ENCODE data around the gene UNC45A. TPM values are rescaled to one million over a fixed set of nuclear protein-coding genes. Genes with fewer than 3 reads are reported as not detected.
"Not testable (repeated sequence)": the region's sequence is repeated elsewhere in the genome, so short reads cannot be mapped to it uniquely, and the experiment has no call there.

The UNC45A gene
- total RNA-seq, 8 experiments from 2014 or later = 25.8 to 65.6 (median 35.1) TPM

DNA sequence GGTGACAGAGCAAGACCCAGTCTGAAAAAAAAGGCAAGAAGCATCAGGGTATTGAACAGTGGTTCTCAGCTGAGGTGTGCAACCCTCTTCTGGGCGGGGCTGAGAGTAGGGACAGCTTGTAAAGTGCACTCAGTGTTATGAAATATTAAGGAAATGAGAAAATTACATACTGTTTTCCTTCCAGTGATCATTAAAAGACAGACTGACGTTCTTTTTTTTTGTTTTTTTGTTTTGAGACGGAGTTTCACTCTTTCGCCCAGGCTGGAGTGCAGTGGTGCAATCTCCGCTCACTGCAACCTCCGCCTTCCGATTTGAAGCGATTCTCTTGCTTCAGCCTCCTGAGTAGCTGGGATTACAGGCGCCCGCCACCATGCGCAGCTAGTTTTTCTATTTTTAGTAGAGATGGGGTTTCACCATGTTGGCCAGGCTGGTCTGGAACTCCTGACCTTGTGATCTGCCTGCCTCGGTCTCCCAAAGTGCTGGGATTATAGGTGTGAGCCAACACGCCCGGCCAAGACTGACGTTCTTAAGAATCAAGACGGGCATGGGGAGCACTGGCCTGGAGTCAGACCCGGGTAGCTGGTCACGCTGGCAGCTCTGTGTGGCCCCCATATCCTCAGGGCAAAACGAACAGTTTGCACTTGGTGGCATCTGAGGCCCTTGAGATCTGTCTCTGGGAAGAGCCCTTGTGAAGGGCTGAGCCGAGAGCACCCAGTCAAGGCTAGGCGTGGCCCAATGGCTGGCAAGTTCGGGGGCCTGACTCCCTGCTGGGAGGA lies 20.6 kb upstream of the UNC45A start:
- peaks cover 6 to 12% of the 10 kb centered on the region in 2 donors for H3K4me1 ChIP-seq (replicated peaks in 1 of 2)
- in situ Hi-C loops (cut with MboI; ENCODE audit: low pct_unique_long_range_greater_than_20kb in 2 of 9, low sequenced_read_pairs in 9 of 9, unreplicated experiment in 9 of 9) = no loop called here
- no peak for ATAC-seq (replicated peaks in 6 of 8)
- no peak overlapping the region for H3K4me3 ChIP-seq
- WGBS, 10 experiments = 87 to 100% (median 94%) methylated on average over 2 to 13 of the region's 22 CpGs; no CpG with 5 or more reads in 2 of the 10 experiments
- no peak overlapping the region for H3K27ac ChIP-seq

DNA sequence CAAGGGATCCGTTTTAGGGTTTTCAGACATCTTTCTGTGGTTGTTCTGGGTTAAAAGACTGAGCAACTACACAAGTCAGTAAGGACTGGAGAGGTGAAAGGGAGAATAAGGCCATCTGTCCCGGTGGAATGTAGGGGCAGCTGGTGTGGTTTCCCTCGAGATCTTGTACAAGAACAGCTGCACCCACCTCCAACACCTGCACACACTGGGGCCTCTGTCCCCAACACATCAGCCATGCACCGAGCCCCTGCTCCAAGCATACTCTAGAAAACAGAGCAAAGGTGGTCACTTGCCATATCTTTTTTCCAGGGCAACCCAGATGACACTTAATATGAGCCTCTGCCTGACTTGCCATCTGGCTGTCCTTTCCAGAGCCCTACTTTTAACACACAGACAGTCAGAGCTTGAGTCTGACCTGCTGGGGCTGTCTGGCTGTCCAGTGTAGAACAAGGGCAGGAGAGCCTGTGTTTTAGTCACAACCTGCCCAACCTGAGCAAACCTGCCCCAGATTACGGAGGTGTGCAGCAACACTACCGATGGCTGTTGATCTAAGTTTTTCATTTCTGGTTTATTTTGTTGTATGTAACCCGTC lies 19.8 kb upstream of the UNC45A start:
- Histone ChIP-seq H3K27ac (peak overlapping the region in 1 of 2 donors; percentile 62), H3K4me3 (no peak overlapping the region), H3K4me1 (replicated peaks in 1 of 2) (peaks cover 6 to 12% of the 10 kb centered on the region in 2 donors)
- peak in 4 of 8 experiments; percentile 6 to 38 (median 26) for ATAC-seq (replicated peaks in 6 of 8)
- in situ Hi-C loops (cut with MboI; ENCODE audit: low pct_unique_long_range_greater_than_20kb in 2 of 9, low sequenced_read_pairs in 9 of 9, unreplicated experiment in 9 of 9) = no loop called here
- 40 to 90% (median 78%) methylated on average over 1 to 7 of the region's 7 CpGs; no CpG with 5 or more reads in 4 of the 10 experiments for WGBS, 10 experiments

DNA sequence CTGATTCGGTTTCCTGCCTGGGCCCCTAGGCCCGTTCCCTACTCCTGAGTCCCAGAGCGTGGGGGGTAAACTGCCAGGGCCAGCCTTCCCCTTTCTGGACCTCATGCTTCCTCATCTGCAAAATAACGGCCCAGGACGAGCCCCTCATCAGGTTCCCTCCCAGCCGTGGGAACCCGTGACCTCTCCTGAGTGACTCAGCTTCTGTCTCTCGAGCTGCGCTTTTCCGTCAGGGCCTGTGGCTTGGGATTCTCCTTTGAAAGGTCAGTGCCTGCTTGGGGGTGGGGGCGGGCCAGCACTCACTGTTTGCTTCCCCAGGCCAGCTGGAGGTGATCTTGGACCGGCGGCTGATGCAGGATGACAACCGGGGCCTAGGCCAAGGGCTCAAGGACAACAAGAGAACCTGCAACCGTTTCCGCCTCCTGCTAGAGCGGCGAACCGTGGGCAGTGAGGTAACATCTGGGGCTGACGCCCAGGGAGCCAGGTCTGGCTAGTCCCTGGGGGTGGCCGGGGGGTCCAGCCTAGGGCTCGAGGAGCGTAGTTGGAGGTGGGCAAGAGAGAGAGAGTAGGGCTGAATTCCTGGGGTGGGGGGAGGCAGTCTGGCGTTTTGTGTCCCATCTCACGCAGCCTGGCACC lies 19.2 kb upstream of the UNC45A start:
- no peak overlapping the region for H3K4me3 ChIP-seq
- in situ Hi-C loops (cut with MboI; ENCODE audit: low pct_unique_long_range_greater_than_20kb in 2 of 9, low sequenced_read_pairs in 9 of 9, unreplicated experiment in 9 of 9) = no loop called here
- H3K4me1 ChIP-seq (replicated peaks in 1 of 2) = peaks cover 6 to 12% of the 10 kb centered on the region in 2 donors
- peak in 5 of 8 experiments; percentile 56 to 91 (median 82) for ATAC-seq (replicated peaks in 6 of 8)
- peak overlapping the region; percentile 46 to 62 for H3K27ac ChIP-seq
- 20 to 95% (median 73%) methylated on average over 1 to 13 of the region's 25 CpGs; no CpG with 5 or more reads in 3 of the 10 experiments for WGBS, 10 experiments

DNA sequence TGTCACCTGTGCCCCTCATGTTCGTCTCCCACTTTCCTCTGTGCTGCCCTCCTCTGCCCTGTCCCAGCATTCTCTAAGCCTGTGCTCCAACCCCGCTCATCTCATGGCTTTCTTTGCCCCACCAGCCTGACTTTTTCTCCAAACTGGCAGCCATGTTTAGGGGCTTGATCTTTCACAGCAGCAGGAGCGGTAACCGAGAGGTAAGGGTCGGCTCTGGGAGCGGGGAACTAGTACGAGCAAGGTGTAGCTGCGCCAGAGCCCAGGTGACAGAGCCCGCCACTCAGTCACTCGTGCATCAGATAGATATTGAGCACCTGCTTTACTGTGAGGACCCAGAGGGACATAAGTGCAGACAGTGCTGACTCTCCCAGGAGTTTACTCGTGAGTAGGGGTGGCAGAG lies 18.6 kb upstream of the UNC45A start:
- Histone ChIP-seq H3K4me1 (replicated peaks in 1 of 2) (peaks cover 6 to 12% of the 10 kb centered on the region in 2 donors), H3K4me3 (no peak overlapping the region), H3K27ac (no peak overlapping the region)
- in situ Hi-C loops (cut with MboI; ENCODE audit: low pct_unique_long_range_greater_than_20kb in 2 of 9, low sequenced_read_pairs in 9 of 9, unreplicated experiment in 9 of 9) = no loop called here
- WGBS, 10 experiments = 74 to 100% (median 87%) methylated on average over 1 to 7 of the region's 11 CpGs; no CpG with 5 or more reads in 5 of the 10 experiments
- no peak for ATAC-seq (replicated peaks in 6 of 8)

DNA sequence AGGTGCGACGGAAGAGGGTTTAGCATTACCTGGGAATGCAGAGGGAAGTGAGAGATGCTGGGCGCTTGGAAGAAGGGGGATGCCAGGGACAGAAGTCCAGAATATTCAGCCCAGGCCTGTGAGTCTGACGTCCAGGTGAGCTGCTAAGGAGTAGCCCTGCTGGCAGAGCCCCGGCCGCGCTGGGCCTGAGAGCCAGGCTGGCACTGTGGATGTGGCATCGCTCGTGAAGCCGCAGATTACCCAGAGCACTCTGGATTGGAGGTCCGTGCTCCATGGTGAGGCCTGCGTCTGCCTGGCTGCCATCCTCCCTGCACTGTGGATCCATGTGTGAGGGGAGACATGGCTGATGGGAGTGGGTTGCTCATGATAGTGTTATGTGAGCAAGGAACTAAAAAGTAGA lies 17.5 kb upstream of the UNC45A start:
- Histone ChIP-seq H3K27ac (no peak overlapping the region), H3K4me3 (no peak overlapping the region), H3K4me1 (replicated peaks in 1 of 2) (peaks cover 6 to 12% of the 10 kb centered on the region in 2 donors)
- no peak for ATAC-seq (replicated peaks in 6 of 8)
- 93 to 100% (median 100%) methylated on average over 2 to 6 of the region's 12 CpGs; no CpG with 5 or more reads in 6 of the 10 experiments for WGBS, 10 experiments
- in situ Hi-C loops (cut with MboI; ENCODE audit: low pct_unique_long_range_greater_than_20kb in 2 of 9, low sequenced_read_pairs in 9 of 9, unreplicated experiment in 9 of 9) = no loop called here

DNA sequence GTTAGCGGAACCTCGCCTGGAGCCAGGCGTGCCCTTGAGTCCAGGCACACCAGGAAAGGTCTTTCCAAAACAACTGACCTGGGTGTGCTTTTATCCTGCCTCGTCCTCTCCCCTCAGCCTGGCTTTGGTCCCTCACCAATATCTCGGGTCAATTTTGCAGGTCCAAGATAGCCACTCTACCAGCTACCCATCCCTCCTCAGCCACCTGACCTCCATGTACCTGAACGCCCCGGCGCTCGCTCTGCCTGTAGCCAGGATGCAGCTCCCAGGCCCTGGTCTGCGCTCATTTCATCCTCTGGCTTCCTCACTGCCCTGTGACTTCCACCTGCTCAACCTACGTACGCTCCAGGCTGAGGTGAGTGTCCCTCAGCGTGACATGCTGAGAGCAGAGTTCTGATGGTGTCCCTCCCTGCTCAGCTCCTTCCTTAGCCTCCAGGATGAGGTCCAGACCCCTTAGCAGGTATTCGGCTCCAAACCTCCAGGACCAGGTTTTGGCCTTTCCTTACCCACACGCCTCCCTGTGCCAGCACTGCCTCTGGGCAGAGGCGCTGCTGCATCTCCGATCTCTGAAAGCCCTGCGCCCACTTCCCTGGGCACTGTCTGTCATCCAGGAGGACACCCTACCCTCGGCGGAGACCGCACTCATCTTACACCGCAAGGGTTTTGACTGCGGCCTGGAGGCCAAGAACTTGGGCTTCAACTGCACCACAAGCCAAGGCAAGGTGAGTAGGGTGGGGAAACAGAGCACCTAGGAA lies 16.9 kb upstream of the UNC45A start:
- 83 to 100% (median 98%) methylated on average over 1 to 11 of the region's 23 CpGs; no CpG with 5 or more reads in 2 of the 10 experiments for WGBS, 10 experiments
- H3K4me3 ChIP-seq = no peak overlapping the region
- in situ Hi-C loops (cut with MboI; ENCODE audit: low pct_unique_long_range_greater_than_20kb in 2 of 9, low sequenced_read_pairs in 9 of 9, unreplicated experiment in 9 of 9) = no loop called here
- peaks cover 6 to 12% of the 10 kb centered on the region in 2 donors for H3K4me1 ChIP-seq (replicated peaks in 1 of 2)
- H3K27ac ChIP-seq = no peak overlapping the region
- ATAC-seq (replicated peaks in 6 of 8) = no peak

DNA sequence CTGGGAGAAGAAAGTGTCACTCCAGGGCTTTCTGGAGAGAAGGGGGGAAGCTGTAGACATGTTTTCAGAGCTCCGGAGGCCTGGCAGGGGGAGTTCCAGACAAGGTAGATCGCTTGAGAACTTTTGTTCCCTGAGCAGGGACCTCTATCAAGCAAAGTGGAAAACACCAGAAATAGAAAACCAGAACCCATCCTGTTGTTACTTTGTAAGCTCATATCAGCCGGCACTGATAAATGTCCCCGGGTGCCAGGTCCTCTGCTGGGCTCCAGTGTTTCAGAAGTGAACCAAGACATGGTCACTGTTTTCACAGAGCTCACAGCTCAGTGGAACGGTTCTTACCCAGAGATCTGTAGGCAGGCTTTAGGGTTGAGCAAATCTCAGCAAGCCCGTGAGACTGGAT lies 16.2 kb upstream of the UNC45A start:
- in situ Hi-C loops (cut with MboI; ENCODE audit: low pct_unique_long_range_greater_than_20kb in 2 of 9, low sequenced_read_pairs in 9 of 9, unreplicated experiment in 9 of 9) = no loop called here
- H3K27ac ChIP-seq = no peak overlapping the region
- H3K4me3 ChIP-seq = no peak overlapping the region
- ATAC-seq (replicated peaks in 6 of 8) = no peak
- 88 to 100% (median 100%) methylated on average over 1 to 5 of the region's 6 CpGs; no CpG with 5 or more reads in 4 of the 10 experiments for WGBS, 10 experiments
- H3K4me1 ChIP-seq (replicated peaks in 1 of 2) = peaks cover 6 to 12% of the 10 kb centered on the region in 2 donors

DNA sequence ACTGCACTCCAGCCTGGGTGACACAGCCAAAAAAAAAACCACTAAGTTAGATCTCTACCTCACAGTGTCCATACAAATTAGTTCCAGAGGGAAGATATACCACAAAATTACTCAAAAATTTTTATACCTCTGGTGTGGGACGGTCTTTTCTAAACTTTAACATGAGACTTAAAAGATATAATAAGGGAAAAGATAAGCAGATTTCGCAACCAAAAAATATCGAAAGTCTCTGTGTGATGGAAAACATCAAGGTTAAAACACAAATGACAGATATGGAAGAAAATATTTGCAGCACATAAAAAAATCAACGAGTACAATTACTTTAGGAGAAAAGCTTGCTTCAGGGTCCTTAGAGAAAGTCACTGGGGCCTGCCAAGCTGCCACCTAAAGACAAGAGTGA lies 13.2 kb upstream of the UNC45A start:
- no peak for ATAC-seq (replicated peaks in 6 of 8)
- no peak overlapping the region for H3K27ac ChIP-seq
- H3K4me3 ChIP-seq = no peak overlapping the region
- 86 to 100% (median 92%) methylated on average over 1 to 4 of the region's 4 CpGs; no CpG with 5 or more reads in 1 of the 10 experiments for WGBS, 10 experiments
- in situ Hi-C loops (cut with MboI; ENCODE audit: low pct_unique_long_range_greater_than_20kb in 2 of 9, low sequenced_read_pairs in 9 of 9, unreplicated experiment in 9 of 9) = no loop called here
- H3K4me1 ChIP-seq (replicated peaks in 1 of 2) = no peaks in the 10 kb centered on the region

DNA sequence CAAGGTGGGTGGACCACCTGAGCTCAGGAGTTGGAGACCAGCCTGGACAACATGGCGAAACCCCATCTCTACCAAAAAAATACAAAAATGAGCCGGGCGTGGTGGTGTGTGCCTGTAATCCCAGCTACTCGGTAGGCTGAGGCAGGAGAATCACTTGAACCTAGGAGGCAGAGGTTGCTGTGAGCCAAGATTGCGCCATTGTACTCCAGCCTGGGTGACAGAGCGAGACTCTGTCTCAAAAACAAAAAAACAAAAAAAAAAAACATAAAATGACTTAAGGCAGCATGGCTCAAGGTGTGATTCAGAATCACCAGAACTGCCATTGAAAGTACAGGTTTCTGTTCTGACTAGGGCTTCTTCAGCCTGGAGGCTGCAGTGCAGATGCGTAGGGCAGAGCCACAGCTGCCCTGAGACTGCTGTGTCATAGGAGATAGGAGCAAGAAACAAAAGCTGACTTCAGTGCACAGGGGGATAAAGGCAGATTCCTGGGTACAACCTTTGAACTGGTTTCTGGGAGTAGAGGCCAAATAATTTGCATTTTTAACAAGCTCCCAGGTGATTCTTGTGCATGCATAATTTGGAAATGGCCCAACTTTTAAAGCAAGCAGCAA lies 12.3 kb upstream of the UNC45A start:
- H3K4me1 ChIP-seq (replicated peaks in 1 of 2); H3K4me3 ChIP-seq; in situ Hi-C loops (cut with MboI; ENCODE audit: low pct_unique_long_range_greater_than_20kb in 2 of 9, low sequenced_read_pairs in 9 of 9, unreplicated experiment in 9 of 9); H3K27ac ChIP-seq: not testable (repeated sequence)
- ATAC-seq (replicated peaks in 6 of 8) = peak in 3 of 8 experiments; percentile 23 to 74 (median 50)
- WGBS, 10 experiments = 100% methylated on average over 1 to 4 of the region's 7 CpGs; no CpG with 5 or more reads in 6 of the 10 experiments

DNA sequence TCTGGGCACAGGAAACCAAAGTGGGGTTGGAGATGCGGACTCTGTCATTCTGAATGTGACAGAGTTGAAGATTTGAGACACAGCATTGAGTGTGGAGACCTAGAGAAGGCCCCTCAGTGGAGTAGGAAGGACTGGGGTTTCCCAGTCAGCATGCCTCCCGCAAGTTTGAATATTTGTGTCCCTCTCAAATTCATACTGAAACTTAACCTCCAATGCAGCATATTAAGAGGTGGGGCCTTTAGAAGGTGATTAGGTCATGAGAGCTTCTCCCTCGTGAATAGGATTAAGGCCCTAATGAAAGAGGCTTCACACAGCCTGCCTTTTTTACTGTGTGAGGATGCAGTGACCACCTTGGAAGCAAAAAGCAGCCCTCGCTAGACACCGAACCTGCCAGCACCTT lies 10.7 kb upstream of the UNC45A start:
- Histone ChIP-seq H3K4me3 (no peak overlapping the region), H3K4me1 (replicated peaks in 1 of 2) (no peaks in the 10 kb centered on the region), H3K27ac (no peak overlapping the region)
- WGBS, 10 experiments = 58 to 100% (median 94%) methylated on average over 1 to 4 of the region's 5 CpGs; no CpG with 5 or more reads in 2 of the 10 experiments
- ATAC-seq (replicated peaks in 6 of 8) = peak in 3 of 8 experiments; percentile 34 to 77 (median 43)
- in situ Hi-C loops (cut with MboI; ENCODE audit: low pct_unique_long_range_greater_than_20kb in 2 of 9, low sequenced_read_pairs in 9 of 9, unreplicated experiment in 9 of 9) = no loop called here

DNA sequence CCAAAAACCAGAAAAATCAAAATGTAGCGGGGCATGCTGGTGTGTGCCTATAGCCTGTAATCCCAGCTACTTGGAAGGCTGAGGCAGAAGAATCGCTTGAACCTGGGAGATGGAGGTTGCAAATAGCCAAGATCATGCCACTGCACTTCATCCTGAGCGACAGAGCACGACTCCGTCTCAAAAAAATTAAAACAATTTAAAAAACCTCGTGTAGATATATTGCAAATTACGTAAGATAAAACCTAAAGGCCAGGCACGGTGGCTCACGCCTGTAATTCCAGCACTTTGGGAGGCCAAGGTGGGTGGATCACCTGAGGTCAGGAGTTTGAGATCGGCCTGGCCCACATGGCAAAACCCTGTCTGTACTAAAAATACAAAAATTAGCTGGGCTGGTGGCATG lies 8.3 kb upstream of the UNC45A start:
- in situ Hi-C loops (cut with MboI; ENCODE audit: low pct_unique_long_range_greater_than_20kb in 2 of 9, low sequenced_read_pairs in 9 of 9, unreplicated experiment in 9 of 9); H3K4me1 ChIP-seq (replicated peaks in 1 of 2); ATAC-seq (replicated peaks in 6 of 8); H3K27ac ChIP-seq; H3K4me3 ChIP-seq: not testable (repeated sequence)
- WGBS, 10 experiments = 89 to 100% (median 95%) methylated on average over 2 to 7 of the region's 10 CpGs

DNA sequence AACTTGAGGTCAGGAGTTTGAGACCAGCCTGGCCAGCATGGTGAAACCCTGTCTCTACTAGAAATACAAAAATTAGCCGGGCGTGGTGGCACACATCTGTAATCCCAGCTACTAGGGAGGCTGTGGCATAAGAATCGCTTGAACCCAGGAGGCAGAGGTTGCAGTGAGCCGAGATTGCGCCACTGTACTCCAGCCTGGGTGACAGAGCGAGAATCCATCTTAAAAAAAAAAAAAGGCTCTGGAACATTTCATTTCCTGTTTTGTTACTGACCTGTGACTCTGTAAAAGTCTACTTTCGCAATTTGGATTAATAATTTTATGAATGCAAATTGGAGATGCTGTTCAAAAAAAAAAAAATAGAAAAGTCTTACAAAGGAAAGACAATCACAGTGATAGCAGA lies 7.0 kb upstream of the UNC45A start:
- H3K27ac ChIP-seq = not testable (repeated sequence)

More for the DNA sequence above, 7.0 kb upstream of the UNC45A start:
- 86 to 100% (median 100%) methylated on average over 1 to 7 of the region's 7 CpGs; no CpG with 5 or more reads in 2 of the 10 experiments for WGBS, 10 experiments
- H3K4me3 ChIP-seq; H3K4me1 ChIP-seq (replicated peaks in 1 of 2); in situ Hi-C loops (cut with MboI; ENCODE audit: low pct_unique_long_range_greater_than_20kb in 2 of 9, low sequenced_read_pairs in 9 of 9, unreplicated experiment in 9 of 9); ATAC-seq (replicated peaks in 6 of 8): not testable (repeated sequence)

Measured in motor neuron (in vitro differentiated cells).